CD14-positive monocyte (primary cell): ENCODE data around the gene KDM3B. TPM values are rescaled to one million over a fixed set of nuclear protein-coding genes. Genes with fewer than 3 reads are reported as not detected.

Experiments used
- DNase-seq, 3 donors: peaks; one replicate each; pipeline ENCODE4 v3.0.0-alpha.2; 2011 to 2022
- H2AFZ ChIP-seq: 2 replicates; pipeline ENCODE4 v1.6.0; 2012; ENCODE audit warnings: mild to moderate bottlenecking, low read depth, low read length, inconsistent platforms; ENCODE audit not compliant: insufficient read depth, poor library complexity, severe bottlenecking
- H3K27ac ChIP-seq, 2 donors: 1 replicate in 1 of 2; 2 replicates in 1 of 2; pipeline ENCODE4 v1.5.1; 2012 to 2013; ENCODE audit warnings: low read length in 2 of 2, control low read depth in 1 of 2, inconsistent platforms in 1 of 2, low read depth in 1 of 2, mild to moderate bottlenecking in 1 of 2
- H3K27me3 ChIP-seq, 2 donors: one replicate each; pipeline versions ENCODE4 v1.6.0 to v1.6.1; 2011 to 2013; ENCODE audit warnings: low read length in 2 of 2; ENCODE audit not compliant: control insufficient read depth in 2 of 2, insufficient read depth in 2 of 2
- H3K36me3 ChIP-seq, 2 donors: replicated peaks in 1 of 2; 1 replicate in 1 of 2; 2 replicates in 1 of 2; pipeline versions ENCODE4 v1.5.1 to v1.6.1; 2012 to 2013; ENCODE audit warnings: low read length in 2 of 2, control low read depth in 1 of 2, inconsistent platforms in 1 of 2, mild to moderate bottlenecking in 1 of 2; ENCODE audit not compliant: insufficient read depth in 2 of 2, control insufficient read depth in 1 of 2
- H3K4me1 ChIP-seq, 2 donors: 1 replicate in 1 of 2; 2 replicates in 1 of 2; pipeline versions ENCODE4 v1.5.1 to v1.6.1; 2012 to 2013; ENCODE audit warnings: low read length in 2 of 2, control low read depth in 1 of 2, inconsistent platforms in 1 of 2, mild to moderate bottlenecking in 1 of 2, moderate library complexity in 1 of 2; ENCODE audit not compliant: insufficient read depth in 2 of 2, control insufficient read depth in 1 of 2
- H3K4me2 ChIP-seq: replicated peaks from 2 replicates; pipeline ENCODE3; 2012; ENCODE audit warnings: low read length, moderate library complexity, mild to moderate bottlenecking; ENCODE audit not compliant: poor library complexity, severe bottlenecking; ENCODE audit errors: extremely low read depth
- H3K4me3 ChIP-seq, 3 experiments: fragments of 200-600 bp in 1 of 3; sonication (generic) in 1 of 3; replicated peaks in 1 of 3; 1 replicate in 2 of 3; 2 replicates in 1 of 3; pipeline ENCODE4 v1.5.1; 2011 to 2013; ENCODE audit warnings: low read length in 3 of 3, mild to moderate bottlenecking in 3 of 3, control low read depth in 2 of 3, low read depth in 2 of 3, inconsistent platforms in 1 of 3, moderate library complexity in 1 of 3
- H3K79me2 ChIP-seq: 2 replicates; pipeline ENCODE4 v1.6.0; 2012; ENCODE audit warnings: mild to moderate bottlenecking, control low read depth, inconsistent platforms, low read length, moderate library complexity; ENCODE audit not compliant: insufficient read depth
- H3K9ac ChIP-seq: 2 replicates; pipeline ENCODE4 v1.6.0; 2017; ENCODE audit warnings: low read length, mild to moderate bottlenecking; ENCODE audit not compliant: insufficient read depth, poor library complexity, severe bottlenecking
- H3K9me3 ChIP-seq, 2 donors: replicated peaks in 1 of 2; 1 replicate in 1 of 2; 2 replicates in 1 of 2; pipeline versions ENCODE4 v1.5.1 to v1.6.1; 2012 to 2013; ENCODE audit warnings: low read length in 2 of 2, control low read depth in 1 of 2; ENCODE audit not compliant: control insufficient read depth in 1 of 2, insufficient read depth in 1 of 2
- H4K20me1 ChIP-seq: 2 replicates; pipeline ENCODE4 v1.6.0; 2012; ENCODE audit warnings: mild to moderate bottlenecking, low read length, control low read depth, moderate library complexity; ENCODE audit not compliant: insufficient read depth
- H3K27ac Mint-ChIP-seq, 7 donors: one replicate each; pipeline ENCODE4 v1.8.0; 2020; ENCODE audit warnings: mild to moderate bottlenecking in 7 of 7, mixed read lengths in 7 of 7, moderate library complexity in 6 of 7, inconsistent platforms in 2 of 7
- H3K27me3 Mint-ChIP-seq, 3 donors: one replicate each; pipeline ENCODE4 v1.8.0; 2021 to 2022; ENCODE audit warnings: low read depth in 3 of 3, mild to moderate bottlenecking in 3 of 3, mixed read lengths in 3 of 3, moderate library complexity in 3 of 3, inconsistent platforms in 1 of 3
- H3K36me3 Mint-ChIP-seq, 2 donors: one replicate each; pipeline ENCODE4 v1.8.0; 2020; ENCODE audit warnings: mixed read lengths in 2 of 2, inconsistent platforms in 1 of 2, mild to moderate bottlenecking in 1 of 2
- H3K4me1 Mint-ChIP-seq: one replicate; pipeline ENCODE4 v1.8.0; 2020; ENCODE audit warnings: mild to moderate bottlenecking, mixed read lengths
- H3K4me3 Mint-ChIP-seq, 2 donors: one replicate each; pipeline ENCODE4 v1.8.0; 2020; ENCODE audit warnings: mild to moderate bottlenecking in 2 of 2, mixed read lengths in 2 of 2, moderate library complexity in 1 of 2
- H3K9me3 Mint-ChIP-seq, 7 donors: one replicate each; pipeline ENCODE4 v1.8.0; 2020 to 2022; ENCODE audit warnings: mixed read lengths in 7 of 7, mild to moderate bottlenecking in 6 of 7, moderate library complexity in 6 of 7, inconsistent platforms in 2 of 7
- WGBS: methylation state at CpG from one replicate; pipeline ENCODE4 v1.1.5; 2013; ENCODE audit warnings: missing lambda C conversion rate; ENCODE audit not compliant: insufficient coverage; 5-methylcytosine and 5-hydroxymethylcytosine counted together
- intact Hi-C, 2 donors: fragments of 100-400 bp; cut with micrococcal nuclease; formaldehyde crosslinking; loops; one replicate each; pipeline versions ENCODE4 v1.15.0 to v1.15.1; 2023
- polyA plus RNA-seq, 3 donors: library from polyadenylated mRNA; depleted of rRNA in 1 of 3; unstranded in 2 of 3; stranded (reverse) in 1 of 3; fragments of 300-500 nt in 2 of 3; fragments of >200 nt in 1 of 3; fragmentation: Illumina TruSeq in 2 of 3; gene quantifications; 1 replicate in 2 of 3; 2 replicates in 1 of 3; pipeline ENCODE4 v1.2.3, GENCODE V29; 2012 to 2021
- TF ChIP-seq, protein P1 (sequence below): fragments of 200-600 bp; IDR thresholded peaks from one replicate; pipeline ENCODE4 v1.8.0; 2022; ENCODE audit warnings: antibody characterized with exemption, mild to moderate bottlenecking

Gene KDM3B
- polyA plus RNA-seq, 3 donors, result 11.7 to 52.1 (median 17.4) TPM

DNA sequence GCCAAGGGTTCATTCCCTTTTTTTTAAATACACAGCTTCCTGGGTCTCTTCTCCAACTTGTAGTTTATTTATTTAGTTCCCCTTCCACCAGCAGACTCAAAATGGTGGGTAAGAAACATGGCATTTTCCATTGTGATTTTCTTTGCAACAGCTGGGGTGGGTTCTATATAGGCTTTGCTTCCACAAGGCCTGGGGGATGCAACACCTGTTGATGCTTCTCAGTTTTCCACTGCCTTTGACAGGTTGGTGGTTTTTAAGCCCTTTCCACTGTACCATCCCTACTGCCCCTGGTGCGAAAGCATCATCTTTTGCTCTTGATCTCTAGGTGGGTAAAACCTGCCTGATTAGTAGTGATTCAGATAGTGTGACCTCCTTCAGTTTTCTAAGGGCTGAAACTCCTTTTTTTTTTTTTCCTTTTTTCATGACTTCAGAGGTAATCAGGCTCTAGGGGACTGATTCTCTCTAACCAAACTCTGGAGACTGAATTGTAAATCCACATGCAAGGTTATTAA is 8.5 kb downstream of the KDM3B start:
- DNase-seq, result no peak
- H2AFZ ChIP-seq, result no peak overlapping the region
- Mint-ChIP-seq H3K9me3 (peaks cover 0 to 3% (median 0%) of the 10 kb centered on the region in 7 donors), H3K4me1 (peaks cover 30% of the 10 kb centered on the region), H3K36me3 (peaks cover 7 to 26% of the 10 kb centered on the region in 2 donors), H3K4me3 (no peak overlapping the region), H3K27me3 (peaks cover 0 to 1% (median 0%) of the 10 kb centered on the region in 3 donors), H3K27ac (peak overlapping the region; percentile 5 to 86 (median 68))
- intact Hi-C loops, result no loop called here
- TF ChIP-seq, protein P1, sequence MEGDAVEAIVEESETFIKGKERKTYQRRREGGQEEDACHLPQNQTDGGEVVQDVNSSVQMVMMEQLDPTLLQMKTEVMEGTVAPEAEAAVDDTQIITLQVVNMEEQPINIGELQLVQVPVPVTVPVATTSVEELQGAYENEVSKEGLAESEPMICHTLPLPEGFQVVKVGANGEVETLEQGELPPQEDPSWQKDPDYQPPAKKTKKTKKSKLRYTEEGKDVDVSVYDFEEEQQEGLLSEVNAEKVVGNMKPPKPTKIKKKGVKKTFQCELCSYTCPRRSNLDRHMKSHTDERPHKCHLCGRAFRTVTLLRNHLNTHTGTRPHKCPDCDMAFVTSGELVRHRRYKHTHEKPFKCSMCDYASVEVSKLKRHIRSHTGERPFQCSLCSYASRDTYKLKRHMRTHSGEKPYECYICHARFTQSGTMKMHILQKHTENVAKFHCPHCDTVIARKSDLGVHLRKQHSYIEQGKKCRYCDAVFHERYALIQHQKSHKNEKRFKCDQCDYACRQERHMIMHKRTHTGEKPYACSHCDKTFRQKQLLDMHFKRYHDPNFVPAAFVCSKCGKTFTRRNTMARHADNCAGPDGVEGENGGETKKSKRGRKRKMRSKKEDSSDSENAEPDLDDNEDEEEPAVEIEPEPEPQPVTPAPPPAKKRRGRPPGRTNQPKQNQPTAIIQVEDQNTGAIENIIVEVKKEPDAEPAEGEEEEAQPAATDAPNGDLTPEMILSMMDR, result no peak
- peak overlapping the region in 1 of 2 donors; percentile 59 for H3K27ac ChIP-seq
- no peak overlapping the region for H3K4me3 ChIP-seq
- H3K9ac ChIP-seq, result no peak overlapping the region
- no CpG with 5 or more reads among the region's 1 CpG for WGBS
- H3K79me2 ChIP-seq, result peaks cover 99% of the 10 kb centered on the region
- H3K36me3 ChIP-seq, result no peaks in the 10 kb centered on the region
- H3K9me3 ChIP-seq, result no peaks in the 10 kb centered on the region
- H3K4me2 ChIP-seq, result no peak overlapping the region
- no peaks in the 10 kb centered on the region for H3K27me3 ChIP-seq
- peaks cover 7 to 10% of the 10 kb centered on the region in 2 donors for H3K4me1 ChIP-seq
- peaks cover 48% of the 10 kb centered on the region for H4K20me1 ChIP-seq

DNA sequence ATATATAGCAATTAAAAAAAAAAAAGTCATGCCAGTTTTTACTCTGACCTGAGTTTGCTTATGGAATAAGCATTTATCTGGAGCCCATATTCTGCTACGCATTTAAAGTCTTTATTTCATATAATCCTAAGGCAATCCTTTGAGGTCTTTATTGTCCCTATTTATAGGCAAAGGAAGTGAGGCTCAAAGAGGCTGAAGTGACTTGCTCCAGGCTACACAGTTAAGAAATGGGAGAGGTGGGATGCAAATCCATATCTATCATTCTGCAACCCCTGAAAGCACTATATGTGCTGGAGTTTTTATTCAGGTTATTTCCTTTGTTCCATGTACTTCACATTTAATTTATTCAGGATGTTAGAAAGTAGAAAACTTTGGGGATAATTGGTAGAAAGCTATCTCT is 12.1 kb downstream of the KDM3B start:
- H3K4me3 Mint-ChIP-seq, result no peak overlapping the region

More for the DNA sequence above, 12.1 kb downstream of the KDM3B start:
- H3K79me2 ChIP-seq, result peaks cover 94% of the 10 kb centered on the region
- peaks cover 55% of the 10 kb centered on the region for H3K4me1 Mint-ChIP-seq
- H2AFZ ChIP-seq, result no peak overlapping the region
- H3K27me3 Mint-ChIP-seq, result peaks cover 0 to 1% (median 0%) of the 10 kb centered on the region in 3 donors
- H3K27me3 ChIP-seq, result no peaks in the 10 kb centered on the region
- H3K9me3 Mint-ChIP-seq, result no peaks in the 10 kb centered on the region
- DNase-seq, result no peak
- TF ChIP-seq, protein P1, result no peak
- no peak overlapping the region for H3K9ac ChIP-seq
- no peak overlapping the region for H3K4me3 ChIP-seq
- no peak overlapping the region for H3K27ac ChIP-seq
- no peak overlapping the region for H3K27ac Mint-ChIP-seq
- peaks cover 39 to 45% of the 10 kb centered on the region in 2 donors for H3K4me1 ChIP-seq
- peaks cover 9 to 21% of the 10 kb centered on the region in 2 donors for H3K36me3 Mint-ChIP-seq
- no peak overlapping the region for H3K4me2 ChIP-seq
- no peaks in the 10 kb centered on the region for H3K9me3 ChIP-seq
- H3K36me3 ChIP-seq, result no peaks in the 10 kb centered on the region
- peaks cover 28% of the 10 kb centered on the region for H4K20me1 ChIP-seq
- no CpG with 5 or more reads among the region's 1 CpG for WGBS
- intact Hi-C loops, result no loop called here
